Measurements from ENCODE around the gene ABTB1.

GRCh38 chr3:127719369-127719768 lies 46.6 kb downstream of the ABTB1 start:
- no peak for TF ChIP-seq CTCF (IDR thresholded peaks at IDR 0.05)
- TF ChIP-seq POLR2A (IDR thresholded peaks at IDR 0.05): no peak
